H54 (cell line): ENCODE results near the gene PTMA.
"Not testable (repeated sequence)": the region's sequence is repeated elsewhere in the genome, so short reads cannot be mapped to it uniquely, and the experiment has no call there.

Experiments
- DNase-seq: peaks from one replicate; pipeline ENCODE4 v3.0.0; 2011; ENCODE audit warnings: low spot score, mixed read lengths; ENCODE audit not compliant: insufficient read length
- FAIRE-seq: peaks from 3 replicates; lab custom pipeline; 2011; peaks lifted over from hg19 to GRCh38; lab: Jason Lieb, UNC
- POLR2A ChIP-seq: IDR thresholded peaks from 2 replicates; pipeline ENCODE4 v1.6.1; 2011; ENCODE audit warnings: low read depth, mild to moderate bottlenecking, low read length

The PTMA gene

DNA sequence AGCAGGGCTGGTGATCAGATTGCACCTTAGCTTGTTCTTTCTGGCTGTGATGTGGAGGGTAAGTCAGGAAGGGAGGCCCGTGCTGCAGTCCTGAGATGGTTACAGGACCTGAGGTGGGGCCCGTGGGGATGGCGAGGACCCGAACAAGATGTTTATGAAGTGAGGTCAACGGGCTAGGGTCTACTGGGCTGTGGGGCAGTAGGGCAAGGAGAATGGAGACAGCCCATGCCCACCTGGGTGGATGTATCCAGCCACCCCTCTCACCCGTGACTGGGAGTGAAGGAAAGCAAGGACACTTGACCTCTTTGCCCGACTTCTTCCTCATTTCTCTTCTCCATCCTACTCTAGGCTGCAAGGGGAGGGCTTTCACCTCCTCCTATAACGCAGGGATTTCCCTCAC lies 18.0 kb downstream of the PTMA start:
- DNase-seq, result no peak
- FAIRE-seq, result no peak
- TF ChIP-seq POLR2A, result no peak

DNA sequence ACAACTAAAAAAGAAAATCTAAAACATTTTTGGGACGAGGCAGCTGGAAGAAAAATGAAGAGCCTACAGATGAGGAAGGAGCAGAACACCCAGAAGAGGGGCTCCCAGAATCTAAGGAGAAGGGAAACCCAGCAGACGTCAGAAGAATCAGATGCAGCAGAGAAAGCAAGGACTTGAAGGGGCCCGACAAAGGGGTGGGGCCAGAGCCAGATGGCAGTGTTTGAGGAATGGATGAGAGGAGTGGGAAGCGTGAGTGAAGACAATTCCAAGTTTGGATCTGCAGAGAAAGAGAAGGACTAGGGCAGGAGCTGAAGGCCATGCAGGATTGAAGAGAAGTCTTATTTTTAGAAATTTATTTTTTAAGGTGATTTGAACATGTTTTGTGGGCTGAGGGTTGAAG lies 19.3 kb downstream of the PTMA start:
- no peak for DNase-seq
- FAIRE-seq, result no peak
- TF ChIP-seq POLR2A, result no peak

DNA sequence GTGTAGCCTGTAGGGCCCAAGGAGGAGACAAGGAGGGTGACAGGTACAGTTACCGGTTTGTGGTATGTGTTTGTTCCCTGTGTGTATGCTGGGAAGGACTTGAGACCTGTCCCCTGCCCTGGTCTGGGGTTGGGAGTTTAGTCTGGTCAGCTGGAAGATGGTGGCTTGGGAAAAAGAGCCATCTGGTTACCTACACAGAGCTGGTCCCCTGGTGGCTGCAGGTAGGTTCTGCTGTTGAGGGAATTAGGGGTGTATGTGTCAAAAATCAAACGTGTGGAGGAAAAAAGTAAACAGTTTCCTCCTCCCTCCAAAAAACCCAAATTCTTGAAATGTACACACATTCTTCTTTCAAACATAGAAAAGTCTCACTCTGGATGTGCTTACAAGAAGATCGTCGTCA lies 24.3 kb downstream of the PTMA start:
- DNase-seq (no peak), FAIRE-seq (no peak)
- no peak for TF ChIP-seq POLR2A

DNA sequence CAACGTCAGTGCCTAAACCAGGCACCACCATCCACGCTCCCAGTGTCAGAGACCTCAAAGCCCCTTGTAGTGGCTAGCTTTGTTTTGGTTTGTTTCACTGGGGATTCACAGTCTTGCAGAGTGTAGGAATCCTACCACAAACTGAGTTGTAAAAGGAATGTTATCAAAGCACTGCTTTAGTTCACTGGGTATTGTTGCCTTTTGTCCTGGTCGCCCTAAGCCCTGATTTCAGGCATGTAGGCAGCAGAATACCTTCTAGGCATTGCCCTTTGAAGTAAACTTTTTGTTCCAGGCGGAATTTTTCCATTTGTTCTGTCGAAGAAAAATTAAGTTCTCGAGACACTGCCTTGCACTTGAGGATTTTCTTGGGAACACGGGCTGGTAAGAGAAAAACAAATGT lies 29.4 kb downstream of the PTMA start:
- FAIRE-seq (no peak), DNase-seq (no peak)
- no peak for TF ChIP-seq POLR2A

DNA sequence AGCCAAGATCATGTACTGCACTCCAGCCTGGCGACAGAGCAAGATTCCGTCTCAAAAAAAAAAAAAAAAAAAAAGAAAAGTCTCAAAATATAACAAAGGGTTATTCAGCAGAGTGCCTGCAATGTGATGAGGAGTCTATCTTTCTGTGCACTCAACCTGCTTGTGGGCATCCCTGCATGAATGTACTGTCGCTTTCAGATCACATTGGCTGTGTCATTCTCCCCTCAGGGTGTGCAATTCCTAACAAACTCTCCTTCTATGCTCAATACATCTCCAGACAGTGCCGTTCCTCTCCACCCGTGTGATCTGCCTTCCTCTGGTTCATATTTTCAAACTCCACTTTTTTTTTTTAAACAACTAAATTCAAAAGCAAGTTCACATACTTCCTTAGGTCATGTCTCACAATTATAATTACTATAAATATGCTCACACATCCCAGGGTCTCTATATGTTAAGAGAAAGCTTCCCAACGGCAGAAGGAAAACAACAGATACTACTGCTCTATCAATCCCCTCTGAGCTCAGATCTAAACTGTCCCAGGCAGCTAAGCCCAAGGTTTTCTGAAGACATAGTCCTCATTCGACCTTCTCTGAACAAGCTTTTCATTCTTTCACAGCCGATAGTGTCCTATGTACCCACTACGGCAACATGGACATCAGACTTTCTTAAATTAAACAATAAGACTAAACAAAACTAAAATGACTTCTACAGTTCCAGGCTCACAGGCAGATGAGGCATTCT lies 35.2 kb downstream of the PTMA start:
- no peak for TF ChIP-seq POLR2A
- no peak for FAIRE-seq
- no peak for DNase-seq

DNA sequence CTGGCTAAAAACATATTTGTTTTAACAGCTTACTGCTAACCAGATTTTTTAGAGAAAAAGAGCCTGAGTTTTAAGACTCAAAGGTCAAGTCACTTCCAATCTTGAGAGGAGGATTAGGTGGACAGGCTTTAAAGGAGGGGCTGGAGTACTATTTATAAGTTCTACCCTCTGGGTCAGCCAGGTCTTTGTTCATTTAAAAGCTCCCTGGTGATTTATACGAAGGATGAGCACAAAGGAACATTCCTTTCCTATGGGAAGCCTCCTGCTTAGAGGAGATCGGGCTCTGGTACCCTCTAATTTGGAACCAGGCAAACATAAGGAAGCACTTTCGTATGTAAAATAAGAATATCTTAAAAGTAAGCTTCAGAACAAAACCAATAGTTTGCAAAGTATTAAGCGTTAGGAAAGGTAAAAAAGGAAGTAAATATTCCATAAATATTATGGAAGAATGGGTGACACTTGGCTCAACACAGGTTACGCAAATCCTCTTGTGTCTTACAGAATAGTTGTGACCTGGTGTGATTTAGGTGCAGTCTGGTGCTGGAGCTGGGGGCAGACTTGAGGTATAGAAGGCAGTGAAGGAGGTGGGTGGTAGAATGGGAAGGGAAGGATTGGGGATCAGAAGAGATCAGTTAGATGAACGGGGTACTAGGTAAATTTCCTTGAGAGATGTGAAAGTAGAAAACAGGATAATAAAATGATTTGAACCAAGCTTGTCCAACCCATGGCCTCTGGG lies 37.1 kb downstream of the PTMA start:
- DNase-seq (no peak), FAIRE-seq (no peak)
- TF ChIP-seq POLR2A, result no peak

DNA sequence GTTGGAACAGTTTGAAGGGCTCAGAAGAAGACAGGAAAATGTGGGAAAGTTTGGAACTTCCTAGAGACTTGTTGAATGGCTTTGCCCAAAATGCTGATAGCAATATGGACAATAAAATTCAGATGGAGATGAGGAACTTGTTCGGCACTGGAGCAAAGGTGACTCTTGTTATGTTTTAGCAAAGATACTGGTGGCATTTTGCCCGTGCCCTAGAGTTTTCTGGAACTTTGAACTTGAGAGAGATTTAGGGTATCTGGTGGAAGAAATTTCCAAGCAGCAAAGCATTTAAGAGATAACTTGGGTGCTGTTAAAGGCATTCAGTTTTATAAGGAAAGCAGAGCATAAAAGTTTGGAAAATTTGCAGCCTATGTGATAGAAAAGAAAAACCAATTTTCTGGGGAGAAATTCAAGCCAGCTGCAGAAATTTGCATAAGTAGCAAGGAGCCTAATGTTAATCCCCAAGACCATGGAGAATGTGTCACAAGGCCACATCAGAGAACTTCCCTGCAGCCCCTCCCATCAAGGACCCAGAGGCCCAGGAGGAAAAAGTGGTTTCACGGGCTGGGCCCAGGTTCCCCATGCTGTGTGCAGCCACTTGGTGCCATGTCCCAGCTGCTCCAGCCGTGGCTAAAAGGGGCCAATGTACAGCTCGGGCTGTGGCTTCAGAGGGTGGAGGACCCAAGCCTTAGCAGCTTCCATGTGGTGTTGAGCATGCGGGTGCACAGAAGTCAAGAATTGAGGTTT lies 40.0 kb downstream of the PTMA start:
- not testable (repeated sequence) for FAIRE-seq, DNase-seq

DNA sequence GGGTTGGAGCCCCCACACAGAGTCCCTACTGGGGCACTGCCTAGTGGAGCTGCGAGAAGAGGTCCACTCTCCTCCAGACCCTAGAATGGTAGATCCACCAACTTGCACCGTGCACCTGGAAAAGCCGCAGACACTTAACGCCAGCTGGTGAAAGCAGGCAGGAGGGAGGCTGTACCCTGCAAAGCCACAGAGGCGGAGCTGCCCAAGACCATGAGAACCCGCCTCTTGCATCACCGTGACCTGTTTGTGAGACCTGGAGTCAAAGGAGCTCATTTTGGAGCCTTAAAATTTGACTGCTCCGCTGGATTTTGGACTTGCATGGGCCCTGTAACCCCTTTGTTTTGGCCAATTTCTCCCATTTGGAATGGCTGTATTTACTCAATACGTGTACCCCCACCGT lies 40.7 kb downstream of the PTMA start:
- DNase-seq, FAIRE-seq: not testable (repeated sequence)

DNA sequence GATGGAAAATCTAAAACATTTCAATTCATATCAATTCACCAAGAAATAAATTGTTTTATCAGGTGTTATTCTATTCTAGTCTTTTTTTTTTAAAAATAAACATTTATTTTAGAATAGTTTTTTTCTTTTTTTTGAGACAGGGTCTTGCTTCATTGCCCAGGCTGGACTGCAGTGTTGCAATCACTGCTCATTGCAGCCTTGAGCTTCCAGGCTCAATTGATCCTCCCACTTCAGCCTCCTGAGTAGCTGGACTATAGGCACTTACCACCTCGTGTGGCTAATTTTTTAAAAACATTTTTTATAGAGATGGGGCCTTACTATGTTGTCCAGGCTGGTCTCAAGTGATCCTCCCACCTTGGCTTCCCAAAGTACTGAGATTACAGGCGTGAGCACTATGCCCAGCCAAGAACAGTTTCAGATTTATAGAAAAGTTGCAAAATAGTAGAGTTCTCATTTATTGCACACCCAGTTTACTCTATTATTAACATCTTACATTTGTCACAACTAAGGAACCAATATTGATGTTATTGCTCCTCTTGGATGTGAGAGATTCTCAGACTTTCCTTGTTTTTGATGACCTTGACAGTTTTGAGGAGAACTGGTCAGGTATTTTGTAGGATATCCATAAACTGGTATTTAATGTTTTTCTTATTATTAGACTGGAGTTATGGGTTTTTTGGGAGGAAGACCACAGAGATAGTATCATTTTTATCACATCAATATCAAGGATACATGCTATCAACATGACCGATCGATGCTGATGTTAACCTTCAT lies 42.9 kb downstream of the PTMA start:
- TF ChIP-seq POLR2A, result no peak
- DNase-seq (no peak), FAIRE-seq (no peak)

DNA sequence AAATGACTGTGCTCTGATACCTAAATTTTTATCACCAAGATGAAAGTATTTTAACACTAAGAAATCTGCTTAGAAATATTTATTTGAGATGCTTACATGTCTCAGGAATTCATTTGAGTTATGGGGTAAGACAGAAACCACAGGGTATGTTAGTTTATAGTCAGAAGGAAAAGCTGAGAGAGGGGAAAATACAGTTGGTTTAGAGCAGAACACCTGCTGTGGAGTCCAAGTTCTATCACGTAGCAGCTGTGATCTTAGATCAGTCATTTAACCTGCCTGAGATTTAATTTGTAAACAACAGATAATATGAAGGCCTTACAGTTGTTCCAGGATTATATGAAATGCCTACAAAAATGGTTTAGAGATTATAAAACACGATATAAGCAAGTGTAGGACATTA lies 43.7 kb downstream of the PTMA start:
- DNase-seq (no peak), FAIRE-seq (no peak)
- TF ChIP-seq POLR2A, result no peak

DNA sequence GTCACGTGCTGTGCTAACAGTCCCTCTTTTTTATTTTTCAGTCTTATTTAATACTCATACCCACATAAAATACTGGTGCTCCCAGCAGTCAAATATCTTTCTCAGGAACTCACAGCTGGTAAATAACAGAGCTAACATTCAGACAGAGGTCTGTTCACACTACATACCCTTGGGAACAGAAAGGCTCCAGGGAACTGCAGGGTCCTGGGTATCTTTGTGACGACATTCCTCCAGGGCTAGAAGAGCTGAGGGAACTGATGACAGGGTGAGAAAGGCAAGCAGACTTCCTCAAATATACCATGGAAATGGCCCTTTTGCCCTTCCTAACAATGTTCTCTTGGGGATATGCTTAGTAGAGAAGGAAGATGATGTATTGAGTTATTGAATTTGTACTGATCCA lies 53.4 kb downstream of the PTMA start:
- FAIRE-seq (no peak), DNase-seq (no peak)
- no peak for TF ChIP-seq POLR2A
